HepG2 (cell line): Measurements from ENCODE around the gene LRRC3. TPM values are rescaled to one million over a fixed set of nuclear protein-coding genes. Genes with fewer than 3 reads are reported as not detected.

Source experiments
- ATAC-seq: fragments of 200-7000 bp; cut with Tn5 transposase; 3 replicates; pipeline ENCODE4 v1.9.1; 2020; ENCODE audit warnings: mild to moderate bottlenecking, moderate library complexity
- BruUV-seq: library from RNA; stranded (reverse); fragments of 400-500 nt; replicated peaks from 2 replicates; lab custom pipeline; 2021; lab: Mats Ljungman, UMichigan
- CTCF ChIA-PET: fragments of 300-600 bp; formaldehyde crosslinking; extraction: SDS; loops from one replicate; lab custom pipeline; 2021; ENCODE audit warnings: low total read pairs, inconsistent platforms, low intra/inter-chr PET ratio; lab: Yijun Ruan, JAX
- POLR2A ChIA-PET: fragments of 350-600 bp; sonication (Branson Sonifier 250); formaldehyde crosslinking; loops from one replicate; lab custom pipeline; 2020; ENCODE audit warnings: antibody characterized with exemption, inconsistent platforms; lab: Yijun Ruan, JAX
- DNase-seq: peaks from one replicate; pipeline ENCODE4 v3.0.0-alpha.2; 2015; ENCODE audit warnings: low spot score
- FAIRE-seq: peaks from 3 replicates; lab custom pipeline; 2011; peaks lifted over from hg19 to GRCh38; lab: Jason Lieb, UNC
- H2AFZ ChIP-seq: one replicate; pipeline ENCODE4 v1.6.1; 2011; ENCODE audit warnings: low read length, inconsistent platforms
- H3K27ac ChIP-seq: fragments of 300-600 bp; 3 replicates; pipeline ENCODE4 v1.8.0; 2011; ENCODE audit warnings: mixed run types, mild to moderate bottlenecking, mixed read lengths, low read length, inconsistent platforms; ENCODE audit not compliant: insufficient read depth; ENCODE audit errors: extremely low read length
- H3K27me3 ChIP-seq, 2 experiments: fragments of 200-600 bp in 1 of 2; 2 replicates in 1 of 2; 3 replicates in 1 of 2; pipeline versions ENCODE4 v1.6.0 to v1.8.0; 2011; ENCODE audit warnings: low read length in 2 of 2, mild to moderate bottlenecking in 2 of 2, moderate library complexity in 2 of 2, inconsistent platforms in 1 of 2; ENCODE audit not compliant: insufficient read depth in 2 of 2, control insufficient read depth in 1 of 2
- H3K36me3 ChIP-seq, 2 experiments: fragments of 200-600 bp in 1 of 2; replicated peaks in 1 of 2; 2 replicates in 1 of 2; 3 replicates in 1 of 2; pipeline versions ENCODE4 v1.5.1 to v1.8.0; 2011; ENCODE audit warnings: low read length in 2 of 2, inconsistent platforms in 1 of 2; ENCODE audit not compliant: insufficient read depth in 2 of 2, control insufficient read depth in 1 of 2
- H3K4me1 ChIP-seq: 2 replicates; pipeline ENCODE4 v1.5.1; 2012; ENCODE audit warnings: low read length, inconsistent platforms; ENCODE audit not compliant: insufficient read depth
- H3K4me2 ChIP-seq: 2 replicates; pipeline ENCODE4 v1.6.0; 2011; ENCODE audit warnings: low read depth, low read length, inconsistent platforms
- H3K4me3 ChIP-seq, 3 experiments: fragments of 200-600 bp in 1 of 3; sonication (generic), shearing (Covaris generic) in 1 of 3; replicated peaks in 1 of 3; 2 replicates each; pipeline ENCODE4 v1.5.1; 2011 to 2016; ENCODE audit warnings: low read length in 3 of 3, inconsistent platforms in 2 of 3, low read depth in 2 of 3, mild to moderate bottlenecking in 2 of 3, control low read depth in 1 of 3, mixed read lengths in 1 of 3; ENCODE audit not compliant: insufficient read depth in 1 of 3
- H3K79me2 ChIP-seq: one replicate; pipeline ENCODE4 v1.6.1; 2011; ENCODE audit warnings: low read length, inconsistent platforms; ENCODE audit not compliant: insufficient read depth
- H3K9ac ChIP-seq: 2 replicates; pipeline ENCODE4 v1.6.0; 2011; ENCODE audit warnings: mild to moderate bottlenecking, low read depth, low read length, inconsistent platforms; ENCODE audit not compliant: insufficient read depth
- H3K9me3 ChIP-seq: 2 replicates; pipeline ENCODE4 v1.5.1; 2012; ENCODE audit warnings: mild to moderate bottlenecking, low read length
- H4K20me1 ChIP-seq: 2 replicates; pipeline ENCODE4 v1.6.0; 2011; ENCODE audit warnings: inconsistent platforms, mild to moderate bottlenecking, low read length, moderate library complexity; ENCODE audit not compliant: insufficient read depth
- ARID2 ChIP-seq: sonication (generic); formaldehyde crosslinking; IDR thresholded peaks from 2 replicates; pipeline ENCODE4 v1.8.1; 2022; ENCODE audit warnings: mild to moderate bottlenecking, missing genetic modification reagents, borderline replicate concordance
- BRD4 ChIP-seq: sonication (generic); formaldehyde crosslinking; IDR thresholded peaks from 2 replicates; pipeline ENCODE4 v1.4.0; 2020; ENCODE audit warnings: missing genetic modification reagents
- ELF1 ChIP-seq: sonication (generic); formaldehyde crosslinking; IDR thresholded peaks from 2 replicates; pipeline ENCODE4 v1.4.0; 2020; ENCODE audit warnings: missing genetic modification reagents
- KMT2B ChIP-seq: IDR thresholded peaks from 2 replicates; pipeline ENCODE4 v1.6.1; 2016; ENCODE audit warnings: missing genetic modification reagents, missing compliant biosample characterization
- NFATC3 ChIP-seq: sonication (generic); formaldehyde crosslinking; IDR thresholded peaks from 2 replicates; pipeline ENCODE4 v1.5.1; 2020; ENCODE audit warnings: mild to moderate bottlenecking, missing genetic modification reagents
- PHF20 ChIP-seq: sonication (generic); formaldehyde crosslinking; IDR thresholded peaks from 2 replicates; pipeline ENCODE4 v1.5.0; 2020; ENCODE audit warnings: mild to moderate bottlenecking, missing genetic modification reagents
- RBM22 ChIP-seq: fragments of 200-400 bp; formaldehyde crosslinking; optimal IDR thresholded peaks from 2 replicates; pipeline ENCODE3; 2017; ENCODE audit warnings: mild to moderate bottlenecking, low read length, moderate library complexity
- TAF15 ChIP-seq: fragments of 200-400 bp; formaldehyde crosslinking; IDR thresholded peaks from one replicate; pipeline ENCODE4 v1.6.1; 2018; ENCODE audit warnings: mild to moderate bottlenecking, low read depth, low read length; ENCODE audit not compliant: poor library complexity, severe bottlenecking
- TBX2 ChIP-seq: sonication (generic); formaldehyde crosslinking; IDR thresholded peaks from 2 replicates; pipeline ENCODE4 v1.5.0; 2020; ENCODE audit warnings: missing genetic modification reagents, mild to moderate bottlenecking, borderline replicate concordance
- ZFP1 ChIP-seq: IDR thresholded peaks from 2 replicates; pipeline ENCODE4 v1.6.1; 2016
- ZNF589 ChIP-seq: sonication (generic); formaldehyde crosslinking; conservative IDR thresholded peaks from 2 replicates; pipeline ENCODE4 v1.8.0; 2022; ENCODE audit warnings: mild to moderate bottlenecking, moderate library complexity, missing genetic modification reagents
- ZNF598 ChIP-seq: sonication (generic); formaldehyde crosslinking; IDR thresholded peaks from 2 replicates; pipeline ENCODE4 v1.5.1; 2020; ENCODE audit warnings: mild to moderate bottlenecking, missing genetic modification reagents, borderline replicate concordance
- ZNF652 ChIP-seq: IDR thresholded peaks from 2 replicates; pipeline ENCODE4 v1.6.1; 2016; ENCODE audit warnings: low read depth, borderline replicate concordance
- ZNF749 ChIP-seq: sonication (generic); formaldehyde crosslinking; IDR thresholded peaks from 2 replicates; pipeline ENCODE4 v1.8.0; 2022; ENCODE audit warnings: mild to moderate bottlenecking, missing genetic modification reagents, moderate library complexity, borderline replicate concordance
- ZZZ3 ChIP-seq: sonication (generic); formaldehyde crosslinking; IDR thresholded peaks from 2 replicates; pipeline ENCODE4 v1.4.0; 2020; ENCODE audit warnings: missing genetic modification reagents, mild to moderate bottlenecking, borderline replicate concordance
- WGBS: methylation state at CpG from one replicate; pipeline ENCODE4 v1.1.6; 2017; ENCODE audit warnings: low lambda C conversion rate; 5-methylcytosine and 5-hydroxymethylcytosine counted together
- in situ Hi-C: cut with HindIII; loops from 2 replicates; pipeline ENCODE4 v1.10.0; 2017; ENCODE audit warnings: low pct_unique_long_range_greater_than_20kb; ENCODE audit not compliant: extremely low pct_ligation_motif_present
- intact Hi-C: fragments of 100-400 bp; cut with micrococcal nuclease; formaldehyde crosslinking; loops from one replicate; pipeline ENCODE4 v1.10.0; 2022; ENCODE audit not compliant: unreplicated experiment
- polyA plus RNA-seq, 8 experiments: library from polyadenylated mRNA; depleted of rRNA in 3 of 8; stranded (reverse) in 7 of 8; unstranded in 1 of 8; fragments of >200 nt; fragmentation: Illumina TruSeq in 4 of 8; extraction: Trizol in 4 of 8; gene quantifications; 2 replicates each; pipeline versions ENCODE4 v1.2.1 to v1.2.3, GENCODE V29; 2011 to 2016; ENCODE audit warnings: low read depth in 4 of 8, missing spikeins in 1 of 8, mixed read lengths in 1 of 8; ENCODE audit not compliant: insufficient read depth in 1 of 8
- total RNA-seq, 5 experiments: library from RNA; depleted of rRNA; stranded (reverse); fragments of >200 nt; fragmentation: Illumina TruSeq; extraction: Trizol; gene quantifications; 2 replicates each; pipeline ENCODE4 v1.2.3, GENCODE V29; 2016; ENCODE audit warnings: low read depth in 1 of 5
- TF ChIP-seq, protein P1 (sequence below): sonication (generic); formaldehyde crosslinking; IDR thresholded peaks from 2 replicates; pipeline ENCODE4 v1.4.0; 2020; ENCODE audit warnings: missing genetic modification reagents, borderline replicate concordance

LRRC3 gene
- total and polyA plus RNA-seq, 2 of the 13 experiments (the other 11 are each of a cell fraction or from before 2014, with no cell fraction given): 4.8 to 16.5 TPM

DNA sequence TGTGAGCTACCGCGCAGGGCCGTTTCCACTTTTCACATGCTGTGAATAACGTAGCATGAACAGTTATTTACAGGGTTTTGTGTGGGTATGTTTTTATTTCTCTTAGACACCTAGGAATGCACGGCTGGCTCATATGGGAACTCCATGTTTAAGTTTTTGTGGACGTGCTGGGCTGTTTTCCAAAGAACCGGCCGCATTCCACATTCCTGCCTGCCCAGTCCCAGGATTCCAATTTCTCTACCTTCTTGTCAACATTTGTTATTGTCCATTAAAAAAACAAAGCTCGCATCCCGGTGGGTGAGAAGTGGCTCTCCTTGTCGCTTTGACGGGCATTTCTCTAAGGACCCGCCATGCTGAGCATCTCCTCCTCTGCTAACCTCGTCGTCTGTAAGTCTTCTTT lies 47.1 kb upstream of the LRRC3 start (continued):
- TF ChIP-seq, protein P1, sequence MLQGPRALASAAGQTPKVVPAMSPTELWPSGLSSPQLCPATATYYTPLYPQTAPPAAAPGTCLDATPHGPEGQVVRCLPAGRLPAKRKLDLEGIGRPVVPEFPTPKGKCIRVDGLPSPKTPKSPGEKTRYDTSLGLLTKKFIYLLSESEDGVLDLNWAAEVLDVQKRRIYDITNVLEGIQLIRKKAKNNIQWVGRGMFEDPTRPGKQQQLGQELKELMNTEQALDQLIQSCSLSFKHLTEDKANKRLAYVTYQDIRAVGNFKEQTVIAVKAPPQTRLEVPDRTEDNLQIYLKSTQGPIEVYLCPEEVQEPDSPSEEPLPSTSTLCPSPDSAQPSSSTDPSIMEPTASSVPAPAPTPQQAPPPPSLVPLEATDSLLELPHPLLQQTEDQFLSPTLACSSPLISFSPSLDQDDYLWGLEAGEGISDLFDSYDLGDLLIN (CRISPR knock-in tag): no peak
- no peak for TF ChIP-seq ZZZ3 (CRISPR knock-in tag)
- TF ChIP-seq ZNF749 (CRISPR knock-in tag): no peak
- no peak for TF ChIP-seq TAF15
- no peak for TF ChIP-seq ZNF652 (CRISPR knock-in tag)
- no peak for TF ChIP-seq ARID2 (CRISPR knock-in tag)
- TF ChIP-seq RBM22: no peak
- TF ChIP-seq BRD4 (CRISPR knock-in tag): no peak

DNA sequence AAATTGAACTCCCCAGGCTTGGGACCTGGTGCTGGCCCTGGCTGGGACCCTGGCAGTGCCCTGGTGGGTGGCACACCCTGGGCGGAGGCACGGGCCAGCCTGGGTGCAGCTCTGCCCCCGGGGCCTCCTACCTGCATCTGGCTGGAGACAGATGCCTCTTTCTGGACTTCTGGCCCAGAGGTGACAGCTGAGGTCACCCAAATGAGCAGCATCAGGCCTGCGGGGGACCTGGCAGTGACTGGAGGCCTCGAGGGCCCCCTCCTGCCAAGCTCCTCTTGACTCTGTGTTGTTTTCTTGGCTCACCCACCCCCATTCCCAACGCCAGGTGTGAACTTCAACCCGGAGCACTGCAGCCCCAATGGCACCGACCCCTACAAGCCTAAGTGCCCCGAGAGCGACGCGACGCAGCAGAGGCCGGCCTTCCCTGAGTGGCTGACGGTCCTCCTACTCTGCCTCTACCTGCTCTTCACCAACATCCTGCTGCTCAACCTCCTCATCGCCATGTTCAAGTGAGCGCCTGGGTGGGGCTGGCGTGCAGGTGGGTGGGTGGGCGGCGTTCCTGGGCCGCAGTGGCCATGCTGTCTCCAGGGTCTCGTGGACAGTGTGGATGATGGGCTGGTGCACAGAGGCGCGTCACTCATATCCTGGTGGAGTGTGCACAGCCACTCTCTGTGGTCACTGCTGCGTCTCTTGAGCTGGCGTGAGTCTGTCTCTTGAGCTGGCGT lies 41.6 kb upstream of the LRRC3 start:
- Histone ChIP-seq H3K9ac (no peak overlapping the region), H3K36me3 (no peaks in the 10 kb centered on the region), H4K20me1 (no peaks in the 10 kb centered on the region), H3K79me2 (no peaks in the 10 kb centered on the region), H2AFZ (no peak overlapping the region), H3K4me3 (no peak overlapping the region), H3K4me2 (no peak overlapping the region), H3K9me3 (no peaks in the 10 kb centered on the region), H3K27me3 (peaks cover 0 to 16% of the 10 kb centered on the region in 2 experiments; a peak in 2 of 5 replicates), H3K4me1 (no peaks in the 10 kb centered on the region), H3K27ac (no peak overlapping the region)
- 20% methylated on average over 5 of the region's 27 CpGs for WGBS
- FAIRE-seq (no peak), ATAC-seq (no peak), DNase-seq (no peak)
- TF ChIP-seq ZNF589 (CRISPR knock-in tag) (no peak), TBX2 (CRISPR knock-in tag) (no peak), NFATC3 (no peak), KMT2B (CRISPR knock-in tag) (no peak), ELF1 (CRISPR knock-in tag) (no peak), ZFP1 (no peak), ZNF598 (CRISPR knock-in tag) (no peak), PHF20 (CRISPR knock-in tag) (no peak)
- no TSS peak for BruUV-seq
- CTCF ChIA-PET: no interaction called here
- POLR2A ChIA-PET: no interaction called here
- in situ Hi-C loops: no loop called here
- intact Hi-C loops: no loop called here
